Astrocyte (in vitro differentiated cells and primary cell): ENCODE results near the gene PAFAH1B2. TPM values are rescaled to one million over a fixed set of nuclear protein-coding genes. Genes with fewer than 3 reads are reported as not detected.

Experiments
- DNase-seq: peaks from one replicate; pipeline ENCODE4 v3.0.0-alpha.2; 2010; ENCODE audit warnings: low read depth
- FAIRE-seq: peaks from 2 replicates; lab custom pipeline; 2011; peaks lifted over from hg19 to GRCh38; lab: Jason Lieb, UNC
- H2AFZ ChIP-seq: 2 replicates; pipeline ENCODE4 v1.6.0; 2012; ENCODE audit warnings: low read depth, low read length, inconsistent platforms
- H3K27ac ChIP-seq: 2 replicates; pipeline ENCODE4 v1.5.1; 2011; ENCODE audit warnings: low read depth, low read length, inconsistent platforms
- H3K27me3 ChIP-seq: 2 replicates; pipeline ENCODE4 v1.6.0; 2011; ENCODE audit warnings: low read length, inconsistent platforms; ENCODE audit not compliant: insufficient read depth
- H3K36me3 ChIP-seq: 2 replicates; pipeline ENCODE4 v1.5.1; 2011; ENCODE audit warnings: low read length, inconsistent platforms; ENCODE audit not compliant: insufficient read depth
- H3K4me1 ChIP-seq: 2 replicates; pipeline ENCODE4 v1.5.1; 2011; ENCODE audit warnings: low read length, inconsistent platforms; ENCODE audit not compliant: insufficient read depth
- H3K4me2 ChIP-seq: 2 replicates; pipeline ENCODE4 v1.6.0; 2012; ENCODE audit warnings: low read length, inconsistent platforms
- H3K4me3 ChIP-seq: 2 replicates; pipeline ENCODE4 v1.5.1; 2011; ENCODE audit warnings: low read depth, mild to moderate bottlenecking, low read length, inconsistent platforms; ENCODE audit not compliant: insufficient read depth
- H3K79me2 ChIP-seq: 2 replicates; pipeline ENCODE4 v1.6.0; 2012; ENCODE audit warnings: mild to moderate bottlenecking, low read length, inconsistent platforms; ENCODE audit not compliant: insufficient read depth
- H3K9ac ChIP-seq: 2 replicates; pipeline ENCODE4 v1.6.0; 2012; ENCODE audit warnings: mild to moderate bottlenecking, low read length, inconsistent platforms
- H3K9me3 ChIP-seq: 2 replicates; pipeline ENCODE4 v1.5.1; 2012; ENCODE audit warnings: low read depth, mild to moderate bottlenecking, low read length, inconsistent platforms; ENCODE audit not compliant: insufficient read depth
- H4K20me1 ChIP-seq: 2 replicates; pipeline ENCODE4 v1.6.0; 2012; ENCODE audit warnings: low read length, inconsistent platforms; ENCODE audit not compliant: insufficient read depth
- H3K27ac Mint-ChIP-seq: one replicate; pipeline ENCODE4 v1.8.0; 2021; ENCODE audit warnings: mild to moderate bottlenecking, mixed read lengths; ENCODE audit not compliant: unreplicated experiment
- H3K27me3 Mint-ChIP-seq: one replicate; pipeline ENCODE4 v1.8.0; 2021; ENCODE audit warnings: low read depth, mixed read lengths; ENCODE audit not compliant: unreplicated experiment
- H3K36me3 Mint-ChIP-seq: one replicate; pipeline ENCODE4 v1.8.0; 2021; ENCODE audit warnings: low read depth, mixed read lengths; ENCODE audit not compliant: unreplicated experiment
- H3K4me1 Mint-ChIP-seq: one replicate; pipeline ENCODE4 v1.8.0; 2021; ENCODE audit warnings: low read depth, mixed read lengths; ENCODE audit not compliant: unreplicated experiment
- H3K4me3 Mint-ChIP-seq: one replicate; pipeline ENCODE4 v1.8.0; 2021; ENCODE audit warnings: mild to moderate bottlenecking, moderate library complexity, mixed read lengths; ENCODE audit not compliant: unreplicated experiment
- H3K9me3 Mint-ChIP-seq: one replicate; pipeline ENCODE4 v1.8.0; 2021; ENCODE audit warnings: mild to moderate bottlenecking, mixed read lengths; ENCODE audit not compliant: unreplicated experiment
- CTCF ChIP-seq: IDR thresholded peaks from 2 replicates; pipeline ENCODE4 v1.5.1; 2011; ENCODE audit warnings: low read depth, mild to moderate bottlenecking, inconsistent platforms, low read length, moderate library complexity; ENCODE audit not compliant: insufficient read depth
- EZH2 ChIP-seq: IDR thresholded peaks from 2 replicates; pipeline ENCODE4 v1.6.1; 2012; ENCODE audit warnings: mild to moderate bottlenecking, low read length, inconsistent platforms; ENCODE audit not compliant: insufficient read depth
- total RNA-seq: library from RNA; stranded (reverse); gene quantifications from 2 replicates; pipeline ENCODE4 v1.2.1, GENCODE V29; 2021

PAFAH1B2 gene
- total RNA-seq, 1 donor from 2014 or later: 142 TPM

- TF ChIP-seq EZH2 (no peak), CTCF (no peak)
- Histone ChIP-seq H4K20me1 (peaks cover 63% of the 10 kb centered on the region), H3K4me2 (peak overlapping the region; percentile 98), H3K27me3 (no peaks in the 10 kb centered on the region), H3K9me3 (no peaks in the 10 kb centered on the region), H2AFZ (no peak overlapping the region), H3K9ac (peak overlapping the region; percentile 91), H3K4me3 (peak overlapping the region; percentile 83), H3K27ac (no peak overlapping the region), H3K36me3 (peaks cover 31% of the 10 kb centered on the region), H3K4me1 (peaks cover 54% of the 10 kb centered on the region), H3K79me2 (peaks cover 78% of the 10 kb centered on the region)
- Mint-ChIP-seq H3K4me1 (peaks cover 56% of the 10 kb centered on the region), H3K27ac (peak overlapping the region; percentile 99), H3K9me3 (no peaks in the 10 kb centered on the region), H3K4me3 (peak overlapping the region; percentile 97), H3K27me3 (no peaks in the 10 kb centered on the region), H3K36me3 (peaks cover 34% of the 10 kb centered on the region)
- DNase-seq (no peak), FAIRE-seq (peak; percentile 32)
These were observed 58.4 kb downstream of the PAFAH1B2 start for GRCh38 chr11:117202386-117203068.

GRCh38 chr11:117203069-117203407 lies 59.0 kb downstream of the PAFAH1B2 start:
- H3K4me1 ChIP-seq: peaks cover 49% of the 10 kb centered on the region
- peaks cover 34% of the 10 kb centered on the region for H3K36me3 Mint-ChIP-seq
- no peaks in the 10 kb centered on the region for H3K9me3 Mint-ChIP-seq
- peak overlapping the region; percentile 91 for H3K9ac ChIP-seq
- H3K4me1 Mint-ChIP-seq: peaks cover 52% of the 10 kb centered on the region
- DNase-seq: no peak
- no peaks in the 10 kb centered on the region for H3K9me3 ChIP-seq
- no peak overlapping the region for H2AFZ ChIP-seq
- H3K79me2 ChIP-seq: peaks cover 75% of the 10 kb centered on the region
- H3K27me3 Mint-ChIP-seq: no peaks in the 10 kb centered on the region
- TF ChIP-seq CTCF (no peak), EZH2 (no peak)
- peak overlapping the region; percentile 83 for H3K4me3 ChIP-seq
- H3K4me3 Mint-ChIP-seq: peak overlapping the region; percentile 97
- H3K4me2 ChIP-seq: peak overlapping the region; percentile 98
- no peak for FAIRE-seq
- peak overlapping the region; percentile 99 for H3K27ac Mint-ChIP-seq
- peaks cover 63% of the 10 kb centered on the region for H4K20me1 ChIP-seq
- H3K27ac ChIP-seq: no peak overlapping the region
- H3K27me3 ChIP-seq: no peaks in the 10 kb centered on the region
- H3K36me3 ChIP-seq: peaks cover 31% of the 10 kb centered on the region
